ENCODE results near the gene SYCP3.

SYCP3 gene

DNA sequence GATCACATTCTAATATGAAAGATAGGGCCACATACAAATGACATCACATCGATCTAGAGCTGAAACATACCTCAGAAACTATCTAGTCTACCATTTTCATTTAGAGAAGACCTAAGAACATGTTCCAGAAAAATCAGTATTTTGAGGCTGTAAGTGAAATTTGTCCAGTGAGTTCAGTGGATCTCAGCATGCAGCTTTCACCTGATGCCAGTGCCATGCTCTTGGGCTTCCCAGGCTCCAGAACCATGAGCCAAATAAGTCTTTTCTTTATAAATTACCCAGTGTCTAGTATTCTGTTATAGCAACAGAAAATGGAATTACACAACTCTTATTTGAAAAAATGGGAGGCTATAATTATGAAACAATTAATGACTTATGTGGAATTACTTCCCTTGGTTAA is 32.9 kb downstream of the SYCP3 start:
- no peak overlapping the region for H3K4me3 ChIP-seq (ENCODE audit: low read length)
- TF ChIP-seq, protein P1, sequence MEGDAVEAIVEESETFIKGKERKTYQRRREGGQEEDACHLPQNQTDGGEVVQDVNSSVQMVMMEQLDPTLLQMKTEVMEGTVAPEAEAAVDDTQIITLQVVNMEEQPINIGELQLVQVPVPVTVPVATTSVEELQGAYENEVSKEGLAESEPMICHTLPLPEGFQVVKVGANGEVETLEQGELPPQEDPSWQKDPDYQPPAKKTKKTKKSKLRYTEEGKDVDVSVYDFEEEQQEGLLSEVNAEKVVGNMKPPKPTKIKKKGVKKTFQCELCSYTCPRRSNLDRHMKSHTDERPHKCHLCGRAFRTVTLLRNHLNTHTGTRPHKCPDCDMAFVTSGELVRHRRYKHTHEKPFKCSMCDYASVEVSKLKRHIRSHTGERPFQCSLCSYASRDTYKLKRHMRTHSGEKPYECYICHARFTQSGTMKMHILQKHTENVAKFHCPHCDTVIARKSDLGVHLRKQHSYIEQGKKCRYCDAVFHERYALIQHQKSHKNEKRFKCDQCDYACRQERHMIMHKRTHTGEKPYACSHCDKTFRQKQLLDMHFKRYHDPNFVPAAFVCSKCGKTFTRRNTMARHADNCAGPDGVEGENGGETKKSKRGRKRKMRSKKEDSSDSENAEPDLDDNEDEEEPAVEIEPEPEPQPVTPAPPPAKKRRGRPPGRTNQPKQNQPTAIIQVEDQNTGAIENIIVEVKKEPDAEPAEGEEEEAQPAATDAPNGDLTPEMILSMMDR (IDR thresholded peaks at IDR 0.05; ENCODE audit: low read depth, low read length, poor library complexity, severe bottlenecking) = no peak
- TF ChIP-seq EZH2phosphoT487 (IDR thresholded peaks at IDR 0.05; ENCODE audit: borderline replicate concordance, low read length) = no peak
- H3K27ac ChIP-seq (ENCODE audit: low read depth, low read length) = no peak overlapping the region
- no peaks in the 10 kb centered on the region for H3F3A ChIP-seq (ENCODE audit: control insufficient read depth, insufficient read depth)
- H3K36me3 ChIP-seq (ENCODE audit: control insufficient read depth, low read length) = 0 out of 2 replicates have a peak, but pooled peaks cover 3% of the 10 kb centered on the region
- no peak overlapping the region for H3K4me2 ChIP-seq (ENCODE audit: low read length)
- H3K79me2 ChIP-seq (ENCODE audit: control insufficient read depth, low read length) = peaks cover 42% of the 10 kb centered on the region
- H3K9me3 ChIP-seq (ENCODE audit: control insufficient read depth, insufficient read depth, low read length) = no peaks in the 10 kb centered on the region
- no peaks in the 10 kb centered on the region for H3K27me3 ChIP-seq (ENCODE audit: control insufficient read depth, low read length)
- H4K20me1 ChIP-seq (ENCODE audit: control insufficient read depth, insufficient read depth, low read depth, low read length) = no peaks in the 10 kb centered on the region
- H3K9me2 ChIP-seq (replicated peaks; ENCODE audit: control insufficient read depth, low read length) = no peaks in the 10 kb centered on the region
- H3K4me1 ChIP-seq (ENCODE audit: control insufficient read depth, low read length) = peaks cover 12% of the 10 kb centered on the region

DNA sequence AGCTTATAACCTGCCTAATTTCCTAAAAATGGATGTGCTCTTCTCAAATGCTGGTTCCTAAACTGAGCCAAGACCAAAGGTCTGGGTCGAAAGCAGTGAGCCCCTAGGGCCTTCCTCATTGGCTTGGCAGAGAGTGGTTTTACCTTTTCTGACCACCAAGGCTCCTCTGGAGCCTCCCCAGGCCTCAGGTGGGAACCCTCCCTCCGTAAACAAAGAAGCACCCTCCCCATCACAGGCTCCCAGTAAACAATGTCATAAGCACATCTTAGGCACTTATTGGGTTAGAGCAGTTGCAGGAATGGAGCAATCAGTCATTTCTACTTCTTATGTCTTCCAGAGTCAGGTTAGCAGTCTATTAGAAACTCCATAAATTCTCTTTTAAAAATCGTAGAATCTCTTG is 35.8 kb downstream of the SYCP3 start:
- H3K79me2 ChIP-seq (ENCODE audit: control insufficient read depth, low read length) = peaks cover 70% of the 10 kb centered on the region

DNA sequence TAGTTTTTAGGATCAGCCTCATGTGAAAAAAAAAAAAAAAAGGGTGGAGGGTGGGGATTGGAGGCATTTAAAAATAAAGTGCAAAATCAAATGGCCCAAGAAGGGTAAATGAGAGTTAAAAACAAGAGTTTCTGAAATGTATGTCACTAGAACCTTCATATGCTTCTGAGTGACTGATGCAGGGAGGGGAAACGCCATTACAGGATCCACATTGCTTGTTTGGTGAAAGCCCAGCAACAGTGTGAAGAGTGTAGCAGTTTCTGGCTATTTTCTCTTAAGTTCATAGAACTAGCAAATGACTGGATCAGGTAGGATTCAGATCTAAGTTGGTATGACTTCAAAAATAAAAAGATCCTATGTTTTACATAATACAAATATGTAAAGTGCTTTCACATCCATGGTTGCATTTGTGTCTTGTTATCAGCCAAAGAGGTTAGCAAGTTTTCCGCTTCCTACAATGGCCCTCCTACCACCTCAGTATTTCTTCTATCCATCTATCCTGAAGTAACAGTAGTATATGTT is 38.9 kb downstream of the SYCP3 start:
- H3K4me2 ChIP-seq (ENCODE audit: low read length) = peak overlapping the region; percentile 47
- H3K9me3 ChIP-seq (ENCODE audit: control insufficient read depth, insufficient read depth, low read length) = no peaks in the 10 kb centered on the region
- H4K20me1 ChIP-seq (ENCODE audit: control insufficient read depth, insufficient read depth, low read depth, low read length) = no peaks in the 10 kb centered on the region
- H3K9me2 ChIP-seq (replicated peaks; ENCODE audit: control insufficient read depth, low read length) = no peaks in the 10 kb centered on the region
- H3K4me3 ChIP-seq (ENCODE audit: low read length) = no peak overlapping the region; the same call in 1 of the 2 replicates
- H3F3A ChIP-seq (ENCODE audit: control insufficient read depth, insufficient read depth) = no peaks in the 10 kb centered on the region
- no peak for TF ChIP-seq EZH2phosphoT487 (IDR thresholded peaks at IDR 0.05; ENCODE audit: borderline replicate concordance, low read length)
- TF ChIP-seq, protein P1 (IDR thresholded peaks at IDR 0.05; ENCODE audit: low read depth, low read length, poor library complexity, severe bottlenecking) = no peak
- H3K27me3 ChIP-seq (ENCODE audit: control insufficient read depth, low read length) = no peaks in the 10 kb centered on the region
- peaks cover 49% of the 10 kb centered on the region for H3K4me1 ChIP-seq (ENCODE audit: control insufficient read depth, low read length)
- H3K27ac ChIP-seq (ENCODE audit: low read depth, low read length) = no peak overlapping the region
- peaks cover 61% of the 10 kb centered on the region for H3K79me2 ChIP-seq (ENCODE audit: control insufficient read depth, low read length)
- peaks cover 11% of the 10 kb centered on the region for H3K36me3 ChIP-seq (ENCODE audit: control insufficient read depth, low read length)

More for the DNA sequence above, 35.8 kb downstream of the SYCP3 start:
- H3K4me1 ChIP-seq (ENCODE audit: control insufficient read depth, low read length) = peaks cover 39% of the 10 kb centered on the region
- H3K4me3 ChIP-seq (ENCODE audit: low read length) = no peak overlapping the region
- no peaks in the 10 kb centered on the region for H3F3A ChIP-seq (ENCODE audit: control insufficient read depth, insufficient read depth)
- no peaks in the 10 kb centered on the region for H4K20me1 ChIP-seq (ENCODE audit: control insufficient read depth, insufficient read depth, low read depth, low read length)
- no peak overlapping the region for H3K4me2 ChIP-seq (ENCODE audit: low read length)
- H3K36me3 ChIP-seq (ENCODE audit: control insufficient read depth, low read length) = peaks cover 6% of the 10 kb centered on the region
- H3K9me2 ChIP-seq (replicated peaks; ENCODE audit: control insufficient read depth, low read length) = no peaks in the 10 kb centered on the region
- no peak overlapping the region for H3K27ac ChIP-seq (ENCODE audit: low read depth, low read length)
- TF ChIP-seq, protein P1 (IDR thresholded peaks at IDR 0.05; ENCODE audit: low read depth, low read length, poor library complexity, severe bottlenecking) = no peak
- TF ChIP-seq EZH2phosphoT487 (IDR thresholded peaks at IDR 0.05; ENCODE audit: borderline replicate concordance, low read length) = no peak
- H3K27me3 ChIP-seq (ENCODE audit: control insufficient read depth, low read length) = no peaks in the 10 kb centered on the region
- no peaks in the 10 kb centered on the region for H3K9me3 ChIP-seq (ENCODE audit: control insufficient read depth, insufficient read depth, low read length)
